GM12801 (cell line): ENCODE results near the gene XRN2.

Experiments
- CTCF ChIP-seq: IDR thresholded peaks from one replicate; pipeline ENCODE4 v1.5.1; 2011; ENCODE audit warnings: control low read depth; ENCODE audit not compliant: insufficient read length; ENCODE audit errors: extremely low read depth

Gene XRN2

GRCh38 chr20:21368791-21369190 lies 65.7 kb downstream of the XRN2 start:
- TF ChIP-seq CTCF: no peak

GRCh38 chr20:21371193-21371592 lies 68.1 kb downstream of the XRN2 start:
- no peak for TF ChIP-seq CTCF

GRCh38 chr20:21372016-21372415 lies 68.9 kb downstream of the XRN2 start:
- TF ChIP-seq CTCF: no peak

- TF ChIP-seq CTCF: no peak
These were observed 70.3 kb downstream of the XRN2 start for GRCh38 chr20:21373436-21373835.

GRCh38 chr20:21376626-21377025 lies 73.5 kb downstream of the XRN2 start:
- TF ChIP-seq CTCF: no peak

- TF ChIP-seq CTCF: no peak
These were observed 74.6 kb downstream of the XRN2 start for GRCh38 chr20:21377701-21378100.

GRCh38 chr20:21378259-21378658 lies 75.1 kb downstream of the XRN2 start:
- no peak for TF ChIP-seq CTCF

- TF ChIP-seq CTCF: no peak
These were observed 77.6 kb downstream of the XRN2 start for GRCh38 chr20:21380711-21381110.
